Measurements from ENCODE around the gene ABLIM2. TPM values are rescaled to one million over a fixed set of nuclear protein-coding genes. Genes with fewer than 3 reads are reported as not detected.
A peak's percentile ranks its signal among the peaks of the same experiment; 100 is the strongest.

The ABLIM2 gene
- total RNA-seq, 5 donors from 2014 or later (not counting 1 experiment from before 2014, with no cell fraction given) = 2.6 to 7.0 (median 5.5) TPM

GRCh38 chr4:8199594-8200301 lies 41.1 kb upstream of the ABLIM2 start:
- Mint-ChIP-seq H3K4me3 (peak overlapping the region; percentile 85 to 95 (median 91)), H3K27me3 (no peaks in the 10 kb centered on the region), H3K4me1 (peaks cover 38 to 60% (median 50%) of the 10 kb centered on the region in 3 donors), H3K36me3 (no peaks in the 10 kb centered on the region), H3K27ac (peak overlapping the region; percentile 91 to 94), H3K9me3 (no peaks in the 10 kb centered on the region)
- H3K4me1 ChIP-seq (ENCODE audit: control insufficient read depth in 1 of 2, extremely low read depth in 1 of 2, insufficient read depth in 2 of 2, low read length in 2 of 2) = peaks cover 20 to 52% of the 10 kb centered on the region in 2 experiments
- ChIA-PET CTCF (interaction anchor here in 1 of 2 donors (1.2 kb wide), 1 partner anchor 23 kb away, joined by 7 read pairs; no protein-coding TSS in a partner anchor), POLR2A (interaction anchor here in 1 of 2 donors (1.0 kb wide), 1 partner anchor 21 kb away, joined by 3 read pairs; no protein-coding TSS in a partner anchor)
- 26% methylated on average over 26 of the region's 26 CpGs for WGBS (ENCODE audit: insufficient coverage)
- H3K9me3 ChIP-seq = no peaks in the 10 kb centered on the region
- H3K27me3 ChIP-seq (replicated peaks in 1 of 2; ENCODE audit: control insufficient read depth in 2 of 2, extremely low read depth in 1 of 2, insufficient read depth in 2 of 2, low read length in 1 of 2) = peaks cover 0 to 2% of the 10 kb centered on the region in 2 experiments
- peak overlapping the region; percentile 79 for H3K27ac ChIP-seq (ENCODE audit: low read length)
- DNase-seq (peak in 19 of 35 experiments; percentile 23 to 54 (median 35)), ATAC-seq (replicated peaks in 1 of 4) (peak in 2 of 4 experiments; percentile 1 to 55)
- peaks cover 0 to 2% of the 10 kb centered on the region in 2 donors for H3K36me3 ChIP-seq (ENCODE audit: control insufficient read depth in 2 of 2, extremely low read depth in 1 of 2, insufficient read depth in 1 of 2, low read length in 1 of 2)
- peak overlapping the region; percentile 82 to 87 for H3K4me3 ChIP-seq (ENCODE audit: control insufficient read depth in 1 of 2, extremely low read depth in 1 of 2, low read length in 1 of 2)

- H3K27me3 Mint-ChIP-seq = no peaks in the 10 kb centered on the region
- H3K9me3 Mint-ChIP-seq = no peaks in the 10 kb centered on the region
- H3K27me3 ChIP-seq (replicated peaks in 1 of 2; ENCODE audit: control insufficient read depth in 2 of 2, extremely low read depth in 1 of 2, insufficient read depth in 2 of 2, low read length in 1 of 2) = peaks cover 0 to 4% of the 10 kb centered on the region in 2 experiments
- peaks cover 38 to 54% (median 46%) of the 10 kb centered on the region in 3 donors for H3K4me1 Mint-ChIP-seq
- H3K9me3 ChIP-seq = no peaks in the 10 kb centered on the region
- H3K4me1 ChIP-seq (ENCODE audit: control insufficient read depth in 1 of 2, extremely low read depth in 1 of 2, insufficient read depth in 2 of 2, low read length in 2 of 2) = peaks cover 20 to 52% of the 10 kb centered on the region in 2 experiments
- POLR2A ChIA-PET = interaction anchor here (1.0 to 1.6 kb wide), 2 partner anchors 22 kb away, joined by 3 read pairs; no protein-coding TSS in a partner anchor
- ATAC-seq (replicated peaks in 1 of 4) (peak; percentile 71 to 93 (median 88)), DNase-seq (peak in 34 of 35 experiments; percentile 17 to 72 (median 45))
- CTCF ChIA-PET = interaction anchor here (1.2 to 1.4 kb wide), 2 partner anchors 22 kb away, joined by 3 to 7 read pairs; no protein-coding TSS in a partner anchor
- H3K36me3 Mint-ChIP-seq = no peaks in the 10 kb centered on the region
- peak within 1 kb of the TSS; percentile 82 to 87 for H3K4me3 ChIP-seq (ENCODE audit: control insufficient read depth in 1 of 2, extremely low read depth in 1 of 2, low read length in 1 of 2)
- H3K4me3 Mint-ChIP-seq = peak within 1 kb of the TSS; percentile 85 to 95 (median 91)
- peak within 1 kb of the TSS; percentile 79 for H3K27ac ChIP-seq (ENCODE audit: low read length)
- WGBS (ENCODE audit: insufficient coverage) = 2% methylated on average over 25 of the region's 32 CpGs
- no peaks in the 10 kb centered on the region for H3K36me3 ChIP-seq (ENCODE audit: control insufficient read depth in 2 of 2, extremely low read depth in 1 of 2, insufficient read depth in 1 of 2, low read length in 1 of 2)
- peak within 1 kb of the TSS; percentile 91 to 94 for H3K27ac Mint-ChIP-seq
Measured at GRCh38 chr4:8198906-8199593, 40.4 kb upstream of the ABLIM2 start, which contains the start of gene SH3TC1. TSS of gene SH3TC1 (plus strand) at chr4:8199290. CDS start at chr4:8205195, 5,905 bp downstream.

- Mint-ChIP-seq H3K27ac (peak overlapping the region; percentile 43 to 91), H3K9me3 (no peaks in the 10 kb centered on the region), H3K36me3 (no peaks in the 10 kb centered on the region), H3K4me1 (peaks cover 39 to 54% (median 45%) of the 10 kb centered on the region in 3 donors), H3K27me3 (no peaks in the 10 kb centered on the region), H3K4me3 (peak overlapping the region; percentile 85 to 95 (median 91))
- WGBS (ENCODE audit: insufficient coverage) = 68% methylated on average over 14 of the region's 17 CpGs
- ATAC-seq (replicated peaks in 1 of 4) (no peak), DNase-seq (no peak)
- Histone ChIP-seq H3K36me3 (ENCODE audit: control insufficient read depth in 2 of 2, extremely low read depth in 1 of 2, insufficient read depth in 1 of 2, low read length in 1 of 2) (no peaks in the 10 kb centered on the region), H3K9me3 (no peaks in the 10 kb centered on the region), H3K4me3 (ENCODE audit: control insufficient read depth in 1 of 2, extremely low read depth in 1 of 2, low read length in 1 of 2) (peak overlapping the region; percentile 82 to 87), H3K4me1 (ENCODE audit: control insufficient read depth in 1 of 2, extremely low read depth in 1 of 2, insufficient read depth in 2 of 2, low read length in 2 of 2) (peaks cover 20 to 52% of the 10 kb centered on the region in 2 experiments), H3K27me3 (replicated peaks in 1 of 2; ENCODE audit: control insufficient read depth in 2 of 2, extremely low read depth in 1 of 2, insufficient read depth in 2 of 2, low read length in 1 of 2) (peaks cover 0 to 7% of the 10 kb centered on the region in 2 experiments), H3K27ac (ENCODE audit: low read length) (peak overlapping the region; percentile 79)
- POLR2A ChIA-PET = interaction anchor here in 1 of 2 donors (1.6 kb wide), 1 partner anchor 23 kb away, joined by 3 read pairs; no protein-coding TSS in a partner anchor
- CTCF ChIA-PET = interaction anchor here (1.0 to 1.4 kb wide), 3 partner anchors 21 to 44 kb away, joined by 3 to 7 read pairs (median 4); no protein-coding TSS in a partner anchor
Measured at GRCh38 chr4:8198206-8198905, 39.7 kb upstream of the ABLIM2 start.

- Histone ChIP-seq H3K27me3 (replicated peaks in 1 of 2; ENCODE audit: control insufficient read depth in 2 of 2, extremely low read depth in 1 of 2, insufficient read depth in 2 of 2, low read length in 1 of 2) (peaks cover 0 to 8% of the 10 kb centered on the region in 2 experiments), H3K9me3 (no peaks in the 10 kb centered on the region), H3K36me3 (ENCODE audit: control insufficient read depth in 2 of 2, extremely low read depth in 1 of 2, insufficient read depth in 1 of 2, low read length in 1 of 2) (no peaks in the 10 kb centered on the region), H3K4me1 (ENCODE audit: control insufficient read depth in 1 of 2, extremely low read depth in 1 of 2, insufficient read depth in 2 of 2, low read length in 2 of 2) (peaks cover 20 to 51% of the 10 kb centered on the region in 2 experiments), H3K4me3 (ENCODE audit: control insufficient read depth in 1 of 2, extremely low read depth in 1 of 2, low read length in 1 of 2) (no peak overlapping the region), H3K27ac (ENCODE audit: low read length) (no peak overlapping the region)
- POLR2A ChIA-PET = interaction anchor here in 1 of 2 donors (1.6 kb wide), 1 partner anchor 24 kb away, joined by 3 read pairs; no protein-coding TSS in a partner anchor
- CTCF ChIA-PET = interaction anchor here in 1 of 2 donors (1.0 to 1.4 kb wide), 2 partner anchors 20 to 45 kb away, joined by 3 to 4 read pairs; no protein-coding TSS in a partner anchor
- Mint-ChIP-seq H3K27me3 (no peaks in the 10 kb centered on the region), H3K36me3 (no peaks in the 10 kb centered on the region), H3K9me3 (no peaks in the 10 kb centered on the region), H3K4me3 (peak overlapping the region in 2 of 3 donors; percentile 27 to 95), H3K4me1 (peaks cover 42 to 49% (median 45%) of the 10 kb centered on the region in 3 donors), H3K27ac (no peak overlapping the region)
- WGBS (ENCODE audit: insufficient coverage) = 96% methylated on average over 12 of the region's 13 CpGs
- no peak for ATAC-seq (replicated peaks in 1 of 4)
- DNase-seq = no peak
Measured at GRCh38 chr4:8197521-8197920, 38.9 kb upstream of the ABLIM2 start.

- ChIA-PET POLR2A (no interaction called here), CTCF (no interaction called here)
- Mint-ChIP-seq H3K4me3 (peak overlapping the region in 1 of 3 donors; percentile 40), H3K36me3 (no peaks in the 10 kb centered on the region), H3K27ac (no peak overlapping the region), H3K9me3 (no peaks in the 10 kb centered on the region), H3K4me1 (peaks cover 26 to 35% (median 33%) of the 10 kb centered on the region in 3 donors), H3K27me3 (no peaks in the 10 kb centered on the region)
- no peak for DNase-seq
- no peaks in the 10 kb centered on the region for H3K36me3 ChIP-seq (ENCODE audit: control insufficient read depth in 2 of 2, extremely low read depth in 1 of 2, insufficient read depth in 1 of 2, low read length in 1 of 2)
- H3K4me1 ChIP-seq (ENCODE audit: control insufficient read depth in 1 of 2, extremely low read depth in 1 of 2, insufficient read depth in 2 of 2, low read length in 2 of 2) = peaks cover 10 to 35% of the 10 kb centered on the region in 2 experiments
- no peak for ATAC-seq (replicated peaks in 1 of 4)
- H3K27me3 ChIP-seq (replicated peaks in 1 of 2; ENCODE audit: control insufficient read depth in 2 of 2, extremely low read depth in 1 of 2, insufficient read depth in 2 of 2, low read length in 1 of 2) = peaks cover 0 to 13% of the 10 kb centered on the region in 2 experiments
- no peaks in the 10 kb centered on the region for H3K9me3 ChIP-seq
- no peak overlapping the region for H3K27ac ChIP-seq (ENCODE audit: low read length)
- WGBS (ENCODE audit: insufficient coverage) = 87% methylated on average over 19 of the region's 20 CpGs
- H3K4me3 ChIP-seq (ENCODE audit: control insufficient read depth in 1 of 2, extremely low read depth in 1 of 2, low read length in 1 of 2) = no peak overlapping the region
Measured at GRCh38 chr4:8195841-8196458, 37.3 kb upstream of the ABLIM2 start.
